Caco-2 (cell line): ENCODE measurements around the gene TMSB10. TPM values are rescaled to one million over a fixed set of nuclear protein-coding genes. Genes with fewer than 3 reads are reported as not detected.

Source experiments
- Bru-seq: library from RNA; stranded (reverse); fragments of 400-500 nt; gene quantifications from one replicate; lab custom pipeline; 2021; lab: Mats Ljungman, UMichigan
- BruChase-seq, 2 experiments: library from RNA; stranded (reverse); fragments of 400-500 nt; gene quantifications; one replicate each; lab custom pipeline; 2021; lab: Mats Ljungman, UMichigan
- BruUV-seq: library from RNA; stranded (reverse); fragments of 400-500 nt; replicated peaks from 2 replicates; lab custom pipeline; 2021; lab: Mats Ljungman, UMichigan
- CTCF ChIA-PET: fragments of 300-600 bp; sonication (Branson Sonifier 250); formaldehyde crosslinking; loops from one replicate; lab custom pipeline; 2022; ENCODE audit warnings: antibody characterized with exemption; lab: Charles Lee
- POLR2A ChIA-PET: fragments of 300-600 bp; sonication (Branson Sonifier 250); formaldehyde crosslinking; loops from one replicate; lab custom pipeline; 2022; ENCODE audit warnings: antibody characterized with exemption; lab: Charles Lee
- DNase-seq, 2 experiments: peaks; one replicate each; pipeline versions ENCODE4 v3.0.0 to v3.0.0-alpha.2; 2020 to 2022
- H3K27me3 ChIP-seq: replicated peaks from 2 replicates; pipeline ENCODE4 v1.6.0; 2011; ENCODE audit warnings: low read length; ENCODE audit not compliant: control insufficient read depth, insufficient read depth
- H3K36me3 ChIP-seq: 2 replicates; pipeline ENCODE4 v1.5.1; 2011; ENCODE audit warnings: low read length; ENCODE audit not compliant: control insufficient read depth, insufficient read depth
- H3K4me1 ChIP-seq: fragments of 250-450 bp; sonication (Bioruptor Pico); 2 replicates; pipeline ENCODE4 v1.5.1; 2020; ENCODE audit warnings: mild to moderate bottlenecking
- H3K4me3 ChIP-seq: 2 replicates; pipeline ENCODE4 v1.5.1; 2011; ENCODE audit warnings: low read depth, mild to moderate bottlenecking, control low read depth, low read length
- H3K9me3 ChIP-seq: fragments of 250-450 bp; sonication (Bioruptor Pico); 2 replicates; pipeline ENCODE4 v1.5.1; 2020; ENCODE audit warnings: mild to moderate bottlenecking, moderate library complexity
- H3K27ac Mint-ChIP-seq: one replicate; pipeline ENCODE4 v1.8.0; 2022; ENCODE audit warnings: mixed read lengths; ENCODE audit not compliant: unreplicated experiment
- H3K27me3 Mint-ChIP-seq: one replicate; pipeline ENCODE4 v1.8.0; 2022; ENCODE audit warnings: mixed read lengths; ENCODE audit not compliant: insufficient read depth, unreplicated experiment
- H3K36me3 Mint-ChIP-seq: one replicate; pipeline ENCODE4 v1.8.0; 2022; ENCODE audit warnings: mild to moderate bottlenecking, mixed read lengths; ENCODE audit not compliant: insufficient read depth, unreplicated experiment
- H3K4me1 Mint-ChIP-seq: one replicate; pipeline ENCODE4 v1.8.0; 2022; ENCODE audit warnings: low read depth, mixed read lengths; ENCODE audit not compliant: unreplicated experiment
- H3K4me3 Mint-ChIP-seq: one replicate; pipeline ENCODE4 v1.8.0; 2022; ENCODE audit warnings: mild to moderate bottlenecking, moderate library complexity, mixed read lengths; ENCODE audit not compliant: unreplicated experiment
- H3K9me3 Mint-ChIP-seq: one replicate; pipeline ENCODE4 v1.8.0; 2022; ENCODE audit warnings: mixed read lengths; ENCODE audit not compliant: unreplicated experiment
- CTCF ChIP-seq, 2 experiments: fragments of 200-600 bp in 1 of 2; IDR thresholded peaks; 1 replicate in 1 of 2; 2 replicates in 1 of 2; pipeline versions ENCODE4 v1.5.1 to v1.8.0; 2011 to 2022; ENCODE audit warnings: antibody characterized with exemption in 1 of 2, control low read depth in 1 of 2, inconsistent platforms in 1 of 2, low read depth in 1 of 2, low read length in 1 of 2, mild to moderate bottlenecking in 1 of 2, moderate library complexity in 1 of 2; ENCODE audit not compliant: insufficient read depth in 1 of 2, severe bottlenecking in 1 of 2, unreplicated experiment in 1 of 2
- intact Hi-C: fragments of 100-400 bp; cut with micrococcal nuclease; formaldehyde crosslinking; loops from one replicate; pipeline ENCODE4 v1.10.0; 2022; ENCODE audit not compliant: unreplicated experiment
- long read RNA-seq: library from polyadenylated mRNA; stranded (forward); transcript quantifications from one replicate; pipeline ENCODE4 v2.0.0, GENCODE V29; 2022
- total RNA-seq: library from RNA; stranded (reverse); gene quantifications from 2 replicates; pipeline ENCODE4 v1.2.3, GENCODE V29; 2022

TMSB10 gene
- 1,258 and 1,458 TPM in 2 replicates for total RNA-seq
- percentile 100 among the genes with signal in this experiment for Bru-seq, nascent RNA
- BruChase-seq, experiment 1, labeled RNA remaining after a 2-hour chase = percentile 100 among the genes with signal in this experiment
- percentile 100 among the genes with signal in this experiment for BruChase-seq, experiment 2, labeled RNA remaining after a 6-hour chase
- long read RNA-seq, transcript TMSB10-201 (3 exons, 496 nt) = major isoform, 1,452 of 2,262 reads
- long read RNA-seq, partial matches to known transcripts = 793 of 2,262 reads
- long read RNA-seq, other reads (novel, unspliced or antisense) = 17 of 2,262 reads

- BruUV-seq = no TSS peak
Measured at GRCh38 chr2:84905181-84906107, at the start of gene TMSB10. Gene TMSB10, plus strand, starts transcription at chr2:84905656.

GRCh38 chr2:84855731-84856130 lies 49.7 kb upstream of the TMSB10 start:
- CTCF ChIA-PET = interaction anchor here (0.6 kb wide), 1 partner anchor 392 kb away, joined by 7 read pairs; no protein-coding TSS in a partner anchor
- H3K27me3 Mint-ChIP-seq = peaks cover 3% of the 10 kb centered on the region

More at GRCh38 chr2:84905181-84906107, at the start of gene TMSB10:
- Histone ChIP-seq H3K9me3 (no peaks in the 10 kb centered on the region), H3K27me3 (no peaks in the 10 kb centered on the region), H3K36me3 (no peaks in the 10 kb centered on the region), H3K4me3 (peak within 1 kb of the TSS; percentile 93), H3K4me1 (peaks cover 14% of the 10 kb centered on the region)
- POLR2A ChIA-PET = interaction anchor here (1.2 kb wide), 1 partner anchor 15 kb away, joined by 7 read pairs; no protein-coding TSS in a partner anchor
- H3K4me3 Mint-ChIP-seq = peak within 1 kb of the TSS; percentile 88
- H3K36me3 Mint-ChIP-seq = peaks cover 53% of the 10 kb centered on the region
- CTCF ChIA-PET = no interaction called here
- peaks cover 21% of the 10 kb centered on the region for H3K4me1 Mint-ChIP-seq
- TF ChIP-seq CTCF (IDR thresholded peaks at IDR 0.05; ENCODE audit: insufficient read depth in 1 of 2, low read depth in 1 of 2, low read length in 1 of 2, severe bottlenecking in 1 of 2, unreplicated experiment in 1 of 2) = peak in 1 of 2 experiments; percentile 0
- DNase-seq = peak; percentile 88 to 92
- H3K27me3 Mint-ChIP-seq = no peaks in the 10 kb centered on the region
- H3K9me3 Mint-ChIP-seq = peaks cover 22% of the 10 kb centered on the region
- H3K27ac Mint-ChIP-seq = peak within 1 kb of the TSS; percentile 93
- intact Hi-C loops = loop anchor here (1.0 to 2.0 kb wide), 2 partner anchors 22 to 65 kb away; partner anchors contain the start of gene KCMF1

More at GRCh38 chr2:84855731-84856130, 49.7 kb upstream of the TMSB10 start:
- H3K4me3 ChIP-seq = no peak overlapping the region
- no peaks in the 10 kb centered on the region; the same call in 1 of the 2 replicates for H3K9me3 ChIP-seq
- TF ChIP-seq CTCF (IDR thresholded peaks at IDR 0.05; ENCODE audit: insufficient read depth in 1 of 2, low read depth in 1 of 2, low read length in 1 of 2, severe bottlenecking in 1 of 2, unreplicated experiment in 1 of 2) = no peak
- Mint-ChIP-seq H3K4me1 (no peaks in the 10 kb centered on the region), H3K27ac (no peak overlapping the region), H3K9me3 (peaks cover 15% of the 10 kb centered on the region), H3K4me3 (no peak overlapping the region), H3K36me3 (no peaks in the 10 kb centered on the region)
- POLR2A ChIA-PET = no interaction called here
- no peaks in the 10 kb centered on the region for H3K4me1 ChIP-seq
- H3K27me3 ChIP-seq = no peaks in the 10 kb centered on the region
- no TSS peak for BruUV-seq
- no peak for DNase-seq
- no peaks in the 10 kb centered on the region for H3K36me3 ChIP-seq
- intact Hi-C loops = no loop called here
